ENCODE results near the gene ITK.
"Not testable (repeated sequence)": the region's sequence is repeated elsewhere in the genome, so short reads cannot be mapped to it uniquely, and the experiment has no call there.

ITK gene

DNA sequence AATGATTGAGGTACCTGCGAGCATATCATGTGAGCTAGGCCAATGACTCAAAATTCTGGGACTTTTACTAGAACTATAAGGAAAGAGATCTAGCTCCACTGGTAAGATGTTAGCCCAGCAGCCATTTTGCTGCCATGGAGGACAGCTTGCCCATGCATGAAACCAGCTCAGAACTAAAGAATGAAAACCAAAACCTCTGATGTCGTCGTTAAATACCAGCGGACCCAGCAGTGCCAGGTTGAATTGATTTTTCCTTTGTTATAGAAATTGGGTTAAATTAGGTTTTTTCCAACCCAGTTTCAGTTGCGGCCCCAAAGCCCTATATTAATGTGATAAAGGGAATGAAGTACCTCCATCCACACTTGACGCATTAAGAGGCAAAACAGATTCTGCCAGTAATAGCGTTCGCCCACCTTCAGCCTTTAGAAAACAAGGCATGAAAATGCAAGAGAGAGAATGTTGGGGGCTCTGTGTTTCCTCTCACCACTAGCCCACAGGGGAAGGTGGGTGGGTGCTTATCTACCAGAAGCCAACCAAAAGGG lies 5.5 kb upstream of the ITK start:
- H3K27me3 ChIP-seq (replicated peaks; ENCODE audit: control insufficient read depth, insufficient read depth, low read length) = peaks cover 10% of the 10 kb centered on the region
- no peaks in the 10 kb centered on the region for H3K36me3 ChIP-seq (ENCODE audit: control insufficient read depth, insufficient read depth, low read length, severe bottlenecking)
- no peaks in the 10 kb centered on the region for H3K4me1 ChIP-seq (ENCODE audit: control insufficient read depth, insufficient read depth, low read length)
- DNase-seq (ENCODE audit: low read depth) = no peak
- no peak overlapping the region for H3K4me3 ChIP-seq (ENCODE audit: low read length)
- H3K9ac ChIP-seq (ENCODE audit: low read length) = no peak overlapping the region
- peaks cover 6% of the 10 kb centered on the region for H3K9me3 ChIP-seq (ENCODE audit: control insufficient read depth, low read length)

GRCh38 chr5:157177953-157178352 lies 2.7 kb upstream of the ITK start:
- Histone ChIP-seq H3K9me3 (ENCODE audit: control insufficient read depth, low read length) (no peaks in the 10 kb centered on the region), H3K9ac (ENCODE audit: low read length) (no peak overlapping the region), H3K4me3 (ENCODE audit: low read length) (no peak overlapping the region), H3K4me1 (ENCODE audit: control insufficient read depth, insufficient read depth, low read length) (no peaks in the 10 kb centered on the region), H3K27me3 (replicated peaks; ENCODE audit: control insufficient read depth, insufficient read depth, low read length) (peaks cover 8% of the 10 kb centered on the region), H3K36me3 (ENCODE audit: control insufficient read depth, insufficient read depth, low read length, severe bottlenecking) (no peaks in the 10 kb centered on the region)
- DNase-seq (ENCODE audit: low read depth) = no peak

- Histone ChIP-seq H3K36me3 (ENCODE audit: control insufficient read depth, insufficient read depth, low read length, severe bottlenecking) (no peaks in the 10 kb centered on the region), H3K4me1 (ENCODE audit: control insufficient read depth, insufficient read depth, low read length) (no peaks in the 10 kb centered on the region), H3K27me3 (replicated peaks; ENCODE audit: control insufficient read depth, insufficient read depth, low read length) (peaks cover 8% of the 10 kb centered on the region), H3K9ac (ENCODE audit: low read length) (no peak overlapping the region), H3K4me3 (ENCODE audit: low read length) (no peak overlapping the region), H3K9me3 (ENCODE audit: control insufficient read depth, low read length) (peaks cover under 1% of the 10 kb centered on the region)
- no peak for DNase-seq (ENCODE audit: low read depth)
Observed at GRCh38 chr5:157178966-157179365, 1.7 kb upstream of the ITK start.

DNA sequence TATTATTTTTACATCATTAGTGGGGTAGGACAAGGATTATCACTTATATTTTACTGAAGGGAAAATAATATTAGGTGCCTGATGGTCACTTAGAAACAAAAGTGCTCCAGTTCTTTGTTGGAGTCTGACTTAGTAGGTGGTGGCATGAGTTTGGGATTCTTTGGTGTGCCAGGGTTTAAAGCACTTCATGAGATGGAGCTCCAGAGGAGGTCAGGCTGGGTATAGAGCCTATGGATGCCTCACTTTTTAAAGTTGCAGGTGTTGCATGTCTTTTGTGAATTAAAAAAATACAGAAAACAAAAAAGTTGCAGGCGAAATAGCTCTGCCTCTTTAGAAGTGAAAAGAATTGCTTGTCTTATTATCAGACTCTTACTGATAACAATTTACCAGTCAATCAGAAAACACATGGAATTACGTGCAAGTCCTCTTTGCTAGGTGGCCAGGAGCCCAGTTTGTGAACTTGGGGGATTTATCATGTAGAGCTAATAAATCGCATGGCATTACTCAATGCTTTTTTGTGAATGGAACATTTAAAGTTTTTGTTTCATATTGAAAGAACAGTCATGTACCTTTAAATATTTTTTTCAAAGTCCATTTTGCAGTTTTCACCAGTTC lies 1.6 kb downstream of the ITK start:
- Histone ChIP-seq H3K9ac (ENCODE audit: low read length) (no peak overlapping the region), H3K4me1 (ENCODE audit: control insufficient read depth, insufficient read depth, low read length) (no peaks in the 10 kb centered on the region), H3K27me3 (replicated peaks; ENCODE audit: control insufficient read depth, insufficient read depth, low read length) (peaks cover 18% of the 10 kb centered on the region), H3K36me3 (ENCODE audit: control insufficient read depth, insufficient read depth, low read length, severe bottlenecking) (no peaks in the 10 kb centered on the region), H3K4me3 (ENCODE audit: low read length) (no peak overlapping the region), H3K9me3 (ENCODE audit: control insufficient read depth, low read length) (peaks cover 6% of the 10 kb centered on the region)
- no peak for DNase-seq (ENCODE audit: low read depth)

- DNase-seq (ENCODE audit: low read depth) = no peak
- peaks cover 6% of the 10 kb centered on the region for H3K9me3 ChIP-seq (ENCODE audit: control insufficient read depth, low read length)
- H3K4me3 ChIP-seq (ENCODE audit: low read length) = no peak overlapping the region
- no peaks in the 10 kb centered on the region for H3K36me3 ChIP-seq (ENCODE audit: control insufficient read depth, insufficient read depth, low read length, severe bottlenecking)
- H3K4me1 ChIP-seq (ENCODE audit: control insufficient read depth, insufficient read depth, low read length) = no peaks in the 10 kb centered on the region
- H3K27me3 ChIP-seq (replicated peaks; ENCODE audit: control insufficient read depth, insufficient read depth, low read length) = peaks cover 18% of the 10 kb centered on the region
- no peak overlapping the region for H3K9ac ChIP-seq (ENCODE audit: low read length)
Observed at GRCh38 chr5:157184117-157184670, 3.6 kb downstream of the ITK start.

GRCh38 chr5:157185122-157185521 lies 4.5 kb downstream of the ITK start:
- not testable (repeated sequence) for H3K9me3 ChIP-seq (ENCODE audit: control insufficient read depth, low read length); DNase-seq (ENCODE audit: low read depth); H3K4me3 ChIP-seq (ENCODE audit: low read length); H3K4me1 ChIP-seq (ENCODE audit: control insufficient read depth, insufficient read depth, low read length); H3K36me3 ChIP-seq (ENCODE audit: control insufficient read depth, insufficient read depth, low read length, severe bottlenecking); H3K9ac ChIP-seq (ENCODE audit: low read length)
- H3K27me3 ChIP-seq (replicated peaks; ENCODE audit: control insufficient read depth, insufficient read depth, low read length) = peaks cover 13% of the 10 kb centered on the region

DNA sequence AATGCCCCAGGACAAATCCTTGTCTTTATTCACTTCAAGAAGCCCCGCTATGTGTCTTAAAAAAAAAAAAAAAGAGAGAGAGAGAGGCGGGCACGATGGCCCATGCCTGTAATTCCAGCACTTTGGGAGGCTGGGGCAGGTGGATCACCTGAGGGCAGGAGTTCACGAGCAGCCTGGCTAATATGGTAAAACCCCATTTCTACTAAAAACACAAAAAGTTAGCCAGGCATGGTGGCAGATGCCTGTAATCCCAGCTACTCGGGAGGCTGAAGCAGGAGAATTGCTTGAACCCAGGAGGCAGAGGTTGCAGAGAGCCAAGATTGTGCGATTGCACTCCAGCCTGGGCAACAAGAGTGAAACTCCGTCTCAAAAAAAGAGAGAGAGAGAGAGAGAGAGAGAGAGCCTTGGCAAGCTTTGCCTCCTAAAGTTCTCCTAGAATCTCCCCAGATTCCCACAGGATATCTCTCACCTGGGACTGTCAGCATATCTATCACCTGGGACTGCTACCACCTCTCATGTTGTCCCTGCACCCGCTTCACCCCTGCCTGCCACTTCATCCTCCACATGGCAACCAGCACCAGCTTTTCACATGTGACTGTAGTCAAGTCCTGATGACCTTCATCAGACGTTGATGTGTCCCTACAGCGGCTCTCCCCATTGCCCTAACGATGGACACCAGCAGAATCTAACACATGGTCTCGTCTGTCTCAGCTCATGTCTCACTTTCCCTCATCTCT lies 5.8 kb downstream of the ITK start:
- no peaks in the 10 kb centered on the region for H3K4me1 ChIP-seq (ENCODE audit: control insufficient read depth, insufficient read depth, low read length)
- H3K4me3 ChIP-seq (ENCODE audit: low read length) = no peak overlapping the region
- DNase-seq (ENCODE audit: low read depth) = no peak
- H3K27me3 ChIP-seq (replicated peaks; ENCODE audit: control insufficient read depth, insufficient read depth, low read length) = peaks cover 14% of the 10 kb centered on the region
- H3K9me3 ChIP-seq (ENCODE audit: control insufficient read depth, low read length) = peaks cover 6% of the 10 kb centered on the region
- H3K9ac ChIP-seq (ENCODE audit: low read length) = no peak overlapping the region
- H3K36me3 ChIP-seq (ENCODE audit: control insufficient read depth, insufficient read depth, low read length, severe bottlenecking) = no peaks in the 10 kb centered on the region

- Histone ChIP-seq H3K36me3 (ENCODE audit: control insufficient read depth, insufficient read depth, low read length, severe bottlenecking) (no peaks in the 10 kb centered on the region), H3K9ac (ENCODE audit: low read length) (no peak overlapping the region), H3K4me3 (ENCODE audit: low read length) (no peak overlapping the region), H3K9me3 (ENCODE audit: control insufficient read depth, low read length) (peaks cover 6% of the 10 kb centered on the region), H3K27me3 (replicated peaks; ENCODE audit: control insufficient read depth, insufficient read depth, low read length) (peaks cover 14% of the 10 kb centered on the region), H3K4me1 (ENCODE audit: control insufficient read depth, insufficient read depth, low read length) (no peaks in the 10 kb centered on the region)
- no peak for DNase-seq (ENCODE audit: low read depth)
Observed at GRCh38 chr5:157187046-157187754, 6.6 kb downstream of the ITK start.

GRCh38 chr5:157188270-157188669 lies 7.6 kb downstream of the ITK start:
- H3K4me1 ChIP-seq (ENCODE audit: control insufficient read depth, insufficient read depth, low read length) = no peaks in the 10 kb centered on the region
- no peak for DNase-seq (ENCODE audit: low read depth)
- H3K27me3 ChIP-seq (replicated peaks; ENCODE audit: control insufficient read depth, insufficient read depth, low read length) = peaks cover 14% of the 10 kb centered on the region
- no peaks in the 10 kb centered on the region for H3K36me3 ChIP-seq (ENCODE audit: control insufficient read depth, insufficient read depth, low read length, severe bottlenecking)
- no peak overlapping the region for H3K4me3 ChIP-seq (ENCODE audit: low read length)
- peaks cover 6% of the 10 kb centered on the region for H3K9me3 ChIP-seq (ENCODE audit: control insufficient read depth, low read length)
- H3K9ac ChIP-seq (ENCODE audit: low read length) = no peak overlapping the region

DNA sequence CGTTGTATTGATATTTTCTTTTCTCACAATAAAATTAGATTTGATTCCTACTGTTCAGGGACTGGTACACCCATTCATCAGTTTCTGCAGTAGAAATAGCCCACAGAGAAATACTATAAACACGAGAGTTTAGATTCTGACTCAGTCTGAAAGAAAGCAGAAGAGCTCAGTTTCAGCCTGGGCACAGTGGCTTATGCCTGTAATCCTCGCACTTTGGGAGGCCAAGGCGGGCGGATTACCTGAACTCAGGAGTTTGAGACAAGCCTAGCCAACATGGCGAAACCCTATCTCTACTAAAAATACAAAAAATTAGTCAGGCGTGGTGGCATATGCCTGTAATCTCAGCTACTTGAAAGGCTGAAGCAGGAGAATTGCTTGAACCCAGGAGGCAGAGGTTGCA lies 8.6 kb downstream of the ITK start:
- no peaks in the 10 kb centered on the region for H3K4me1 ChIP-seq (ENCODE audit: control insufficient read depth, insufficient read depth, low read length)
- H3K4me3 ChIP-seq (ENCODE audit: low read length) = no peak overlapping the region
- peaks cover 19% of the 10 kb centered on the region for H3K27me3 ChIP-seq (replicated peaks; ENCODE audit: control insufficient read depth, insufficient read depth, low read length)
- DNase-seq (ENCODE audit: low read depth) = no peak
- H3K9ac ChIP-seq (ENCODE audit: low read length) = no peak overlapping the region
- H3K9me3 ChIP-seq (ENCODE audit: control insufficient read depth, low read length) = peaks cover 3% of the 10 kb centered on the region
- no peaks in the 10 kb centered on the region for H3K36me3 ChIP-seq (ENCODE audit: control insufficient read depth, insufficient read depth, low read length, severe bottlenecking)
